ENCODE measurements around the gene OPHN1. TPM values are rescaled to one million over a fixed set of nuclear protein-coding genes. Genes with fewer than 3 reads are reported as not detected.

Gene OPHN1
- total and polyA plus RNA-seq, 10 of the 15 experiments (the other 5 are each of a cell fraction or from before 2014, with no cell fraction given) = under 0.01 to 0.03 (median 0.03) TPM; not detected in 6

GRCh38 chrX:68203646-68204045, 229.6 kb downstream of the OPHN1 start:
- H3K9me3 ChIP-seq (replicated peaks; ENCODE audit: control insufficient read depth, insufficient read depth, low read length) = no peaks in the 10 kb centered on the region
- no peaks in the 10 kb centered on the region for H3K27me3 ChIP-seq (replicated peaks in 1 of 2; ENCODE audit: control insufficient read depth in 2 of 2, insufficient read depth in 2 of 2, low read length in 1 of 2)
- intact Hi-C loops (cut with micrococcal nuclease; ENCODE audit: unreplicated experiment) (no loop called here), in situ Hi-C loops (cut with MboI) (no loop called here)
- no peak overlapping the region for H3K27ac ChIP-seq (ENCODE audit: control insufficient read depth, insufficient read depth)
- no peak overlapping the region for H2AFZ ChIP-seq (ENCODE audit: control insufficient read depth, low read depth, low read length)
- BruUV-seq (replicated peaks) = no TSS peak
- SMC1A ChIA-PET (ENCODE audit: uncharacterized antibody, unreplicated experiment) = no interaction called here
- RAD21 ChIA-PET (ENCODE audit: unreplicated experiment) = no interaction called here
- 40% methylated on average over 2 of the region's 2 CpGs for WGBS (ENCODE audit: insufficient coverage, insufficient replicate concordance, low lambda C conversion rate, missing lambda C conversion rate)
- ATAC-seq = no peak
- no peaks in the 10 kb centered on the region for H3K79me2 ChIP-seq (ENCODE audit: control insufficient read depth, insufficient read depth, low read length)
- no peaks in the 10 kb centered on the region for H3K4me1 ChIP-seq (ENCODE audit: control insufficient read depth, insufficient read depth, low read length)
- no peaks in the 10 kb centered on the region for H3K36me3 ChIP-seq (ENCODE audit: control insufficient read depth in 2 of 2, insufficient read depth in 2 of 2, low read length in 1 of 2)
- H4K20me1 ChIP-seq (ENCODE audit: control insufficient read depth, insufficient read depth) = no peaks in the 10 kb centered on the region
- FAIRE-seq = no peak
- no peak overlapping the region for H3K9ac ChIP-seq (ENCODE audit: control insufficient read depth, insufficient read depth, low read length)
- CTCF ChIA-PET = interaction anchor here (1.0 kb wide), 1 partner anchor 11 kb away, joined by 4 read pairs; no protein-coding TSS in a partner anchor
- H3K4me2 ChIP-seq (ENCODE audit: control insufficient read depth, insufficient read depth) = no peak overlapping the region
- H3K4me3 ChIP-seq = no peak overlapping the region
- POLR2A ChIA-PET = no interaction called here
- no peak for DNase-seq (ENCODE audit: low read depth, low spot score)
- no peak for TF ChIP-seq CHD4 (IDR thresholded peaks at IDR 0.05)
- no peak for TF ChIP-seq HDAC6 (IDR thresholded peaks at IDR 0.05; ENCODE audit: unreplicated experiment)
- no peak for TF ChIP-seq POU2F2 (IDR thresholded peaks at IDR 0.05; ENCODE audit: borderline replicate concordance, low read depth, low read length)
- no peak for TF ChIP-seq BHLHE40 (IDR thresholded peaks at IDR 0.05; ENCODE audit: borderline replicate concordance in 1 of 2, low read depth in 2 of 2, low read length in 1 of 2)
- TF ChIP-seq MEF2A (IDR thresholded peaks at IDR 0.05; ENCODE audit: insufficient read depth, low read depth, low read length) = no peak
- TF ChIP-seq CBX5 (IDR thresholded peaks at IDR 0.05; ENCODE audit: low read depth) = no peak
- TF ChIP-seq PBX3 (IDR thresholded peaks at IDR 0.05; ENCODE audit: insufficient replicate concordance, low read depth, low read length) = no peak
- no peak for TF ChIP-seq ASH2L (IDR thresholded peaks at IDR 0.05; ENCODE audit: borderline replicate concordance, low read depth)
- TF ChIP-seq RUNX3 (IDR thresholded peaks at IDR 0.05; ENCODE audit: low read length) = no peak
- TF ChIP-seq E2F4 (IDR thresholded peaks at IDR 0.05; ENCODE audit: low read depth, low read length) = no peak
- no peak for TF ChIP-seq CHD1 (IDR thresholded peaks at IDR 0.05; ENCODE audit: low read depth, low read length)
- TF ChIP-seq KAT2A (conservative IDR thresholded peaks at IDR 0.05; ENCODE audit: control insufficient read depth, low read depth, low read length) = no peak
- no peak for TF ChIP-seq RCOR1 (conservative IDR thresholded peaks at IDR 0.05; ENCODE audit: low read depth, low read length)
- no peak for TF ChIP-seq ZNF622 (IDR thresholded peaks at IDR 0.05)
- TF ChIP-seq, protein P1, sequence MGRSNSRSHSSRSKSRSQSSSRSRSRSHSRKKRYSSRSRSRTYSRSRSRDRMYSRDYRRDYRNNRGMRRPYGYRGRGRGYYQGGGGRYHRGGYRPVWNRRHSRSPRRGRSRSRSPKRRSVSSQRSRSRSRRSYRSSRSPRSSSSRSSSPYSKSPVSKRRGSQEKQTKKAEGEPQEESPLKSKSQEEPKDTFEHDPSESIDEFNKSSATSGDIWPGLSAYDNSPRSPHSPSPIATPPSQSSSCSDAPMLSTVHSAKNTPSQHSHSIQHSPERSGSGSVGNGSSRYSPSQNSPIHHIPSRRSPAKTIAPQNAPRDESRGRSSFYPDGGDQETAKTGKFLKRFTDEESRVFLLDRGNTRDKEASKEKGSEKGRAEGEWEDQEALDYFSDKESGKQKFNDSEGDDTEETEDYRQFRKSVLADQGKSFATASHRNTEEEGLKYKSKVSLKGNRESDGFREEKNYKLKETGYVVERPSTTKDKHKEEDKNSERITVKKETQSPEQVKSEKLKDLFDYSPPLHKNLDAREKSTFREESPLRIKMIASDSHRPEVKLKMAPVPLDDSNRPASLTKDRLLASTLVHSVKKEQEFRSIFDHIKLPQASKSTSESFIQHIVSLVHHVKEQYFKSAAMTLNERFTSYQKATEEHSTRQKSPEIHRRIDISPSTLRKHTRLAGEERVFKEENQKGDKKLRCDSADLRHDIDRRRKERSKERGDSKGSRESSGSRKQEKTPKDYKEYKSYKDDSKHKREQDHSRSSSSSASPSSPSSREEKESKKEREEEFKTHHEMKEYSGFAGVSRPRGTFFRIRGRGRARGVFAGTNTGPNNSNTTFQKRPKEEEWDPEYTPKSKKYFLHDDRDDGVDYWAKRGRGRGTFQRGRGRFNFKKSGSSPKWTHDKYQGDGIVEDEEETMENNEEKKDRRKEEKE (IDR thresholded peaks at IDR 0.05) = no peak
- no peak for TF ChIP-seq ETV6 (conservative IDR thresholded peaks at IDR 0.05 in 1 of 2, IDR thresholded peaks at IDR 0.05 in 1 of 2; ENCODE audit: borderline replicate concordance in 1 of 2, low read depth in 1 of 2)
